ENCODE data around the gene SYNM. TPM values are rescaled to one million over a fixed set of nuclear protein-coding genes. Genes with fewer than 3 reads are reported as not detected.
A peak's percentile ranks its signal among the peaks of the same experiment; 100 is the strongest.

The SYNM gene
- total and polyA plus RNA-seq, 2 donors from 2014 or later = 4.5 to 23.2 TPM

GRCh38 chr15:99165956-99166689 lies 61.2 kb downstream of the SYNM start:
- H3K27ac ChIP-seq (ENCODE audit: low read depth in 2 of 2, low read length in 2 of 2) = no peak overlapping the region
- no peaks in the 10 kb centered on the region for H3K9me3 ChIP-seq (ENCODE audit: control insufficient read depth in 2 of 3, insufficient read depth in 1 of 3, low read length in 3 of 3)
- peaks cover 2 to 22% (median 9%) of the 10 kb centered on the region in 3 donors for H3K36me3 ChIP-seq (ENCODE audit: control insufficient read depth in 2 of 3, insufficient read depth in 3 of 3, low read length in 3 of 3)
- no peak overlapping the region for H3K4me3 ChIP-seq (ENCODE audit: low read length in 3 of 3)
- no peak overlapping the region for H3K9ac ChIP-seq (ENCODE audit: low read length in 3 of 3)
- no peaks in the 10 kb centered on the region for H3K27me3 ChIP-seq (ENCODE audit: control insufficient read depth, insufficient read depth, low read length)
- no peak for TF ChIP-seq CTCF (IDR thresholded peaks at IDR 0.05; ENCODE audit: borderline replicate concordance, extremely low read depth, insufficient read depth)
- intact Hi-C loops (cut with DNase I) = no loop called here
- no peaks in the 10 kb centered on the region for H3K4me1 ChIP-seq (ENCODE audit: control insufficient read depth in 2 of 3, insufficient read depth in 2 of 3, low read depth in 1 of 3, low read length in 3 of 3)
- FAIRE-seq = no peak
- DNase-seq = peak in 1 of 5 donors; percentile 11

GRCh38 chr15:99167201-99167600 lies 62.3 kb downstream of the SYNM start:
- no peaks in the 10 kb centered on the region for H3K9me3 ChIP-seq (ENCODE audit: control insufficient read depth in 2 of 3, insufficient read depth in 1 of 3, low read length in 3 of 3)
- H3K4me3 ChIP-seq (ENCODE audit: low read length in 3 of 3) = no peak overlapping the region
- no peak for TF ChIP-seq CTCF (IDR thresholded peaks at IDR 0.05; ENCODE audit: borderline replicate concordance, extremely low read depth, insufficient read depth)
- peak in 3 of 5 donors; percentile 15 to 64 (median 43) for DNase-seq
- FAIRE-seq = no peak
- no peaks in the 10 kb centered on the region for H3K4me1 ChIP-seq (ENCODE audit: control insufficient read depth in 2 of 3, insufficient read depth in 2 of 3, low read depth in 1 of 3, low read length in 3 of 3)
- H3K36me3 ChIP-seq (ENCODE audit: control insufficient read depth in 2 of 3, insufficient read depth in 3 of 3, low read length in 3 of 3) = peaks cover 2 to 16% (median 5%) of the 10 kb centered on the region in 3 donors
- no peak overlapping the region for H3K27ac ChIP-seq (ENCODE audit: low read depth in 2 of 2, low read length in 2 of 2)
- H3K9ac ChIP-seq (ENCODE audit: low read length in 3 of 3) = no peak overlapping the region
- intact Hi-C loops (cut with DNase I) = no loop called here
- no peaks in the 10 kb centered on the region for H3K27me3 ChIP-seq (ENCODE audit: control insufficient read depth, insufficient read depth, low read length)

GRCh38 chr15:99167640-99168039 lies 62.8 kb downstream of the SYNM start:
- Histone ChIP-seq H3K27ac (ENCODE audit: low read depth in 2 of 2, low read length in 2 of 2) (no peak overlapping the region), H3K36me3 (ENCODE audit: control insufficient read depth in 2 of 3, insufficient read depth in 3 of 3, low read length in 3 of 3) (peaks cover 2 to 13% (median 3%) of the 10 kb centered on the region in 3 donors), H3K9ac (ENCODE audit: low read length in 3 of 3) (no peak overlapping the region), H3K27me3 (ENCODE audit: control insufficient read depth, insufficient read depth, low read length) (no peaks in the 10 kb centered on the region), H3K9me3 (ENCODE audit: control insufficient read depth in 2 of 3, insufficient read depth in 1 of 3, low read length in 3 of 3) (no peaks in the 10 kb centered on the region), H3K4me3 (ENCODE audit: low read length in 3 of 3) (no peak overlapping the region), H3K4me1 (ENCODE audit: control insufficient read depth in 2 of 3, insufficient read depth in 2 of 3, low read depth in 1 of 3, low read length in 3 of 3) (no peaks in the 10 kb centered on the region)
- intact Hi-C loops (cut with DNase I) = no loop called here
- DNase-seq (peak in 3 of 5 donors; percentile 18 to 41 (median 27)), FAIRE-seq (no peak)
- no peak for TF ChIP-seq CTCF (IDR thresholded peaks at IDR 0.05; ENCODE audit: borderline replicate concordance, extremely low read depth, insufficient read depth)

Measured in kidney (tissue), 14 donors.